ENCODE measurements around the gene LRRC61.

The LRRC61 gene

GRCh38 chr7:150370612-150371071 lies 47.5 kb downstream of the LRRC61 start:
- no peak for DNase-seq (ENCODE audit: low read depth in 2 of 2)

GRCh38 chr7:150371131-150371995 lies 48.2 kb downstream of the LRRC61 start:
- DNase-seq (ENCODE audit: low read depth in 2 of 2): no peak

- DNase-seq (ENCODE audit: low read depth in 2 of 2): no peak
These were observed 48.8 kb downstream of the LRRC61 start for GRCh38 chr7:150371996-150372270.

- DNase-seq (ENCODE audit: low read depth in 2 of 2): no peak
These were observed 49.3 kb downstream of the LRRC61 start for GRCh38 chr7:150372271-150373048.

- DNase-seq (ENCODE audit: low read depth in 2 of 2): no peak
These were observed 50.1 kb downstream of the LRRC61 start for GRCh38 chr7:150373049-150373801.

GRCh38 chr7:150374026-150374425 lies 50.9 kb downstream of the LRRC61 start:
- DNase-seq (ENCODE audit: low read depth in 2 of 2): no peak

- no peak for DNase-seq (ENCODE audit: low read depth in 2 of 2)
These were observed 51.3 kb downstream of the LRRC61 start for GRCh38 chr7:150374472-150374871.

GRCh38 chr7:150375662-150376521 lies 52.7 kb downstream of the LRRC61 start:
- DNase-seq (ENCODE audit: low read depth in 2 of 2): no peak

- no peak for DNase-seq (ENCODE audit: low read depth in 2 of 2)
These were observed 53.4 kb downstream of the LRRC61 start for GRCh38 chr7:150376560-150376959.

GRCh38 chr7:150377196-150377595 lies 54.0 kb downstream of the LRRC61 start:
- DNase-seq (ENCODE audit: low read depth in 2 of 2): no peak

- no peak for DNase-seq (ENCODE audit: low read depth in 2 of 2)
These were observed 54.5 kb downstream of the LRRC61 start for GRCh38 chr7:150377635-150378034.

- DNase-seq (ENCODE audit: low read depth in 2 of 2): peak; percentile 15 to 20
These were observed 55.1 kb downstream of the LRRC61 start for GRCh38 chr7:150378115-150378852.

- peak; percentile 87 to 91 for DNase-seq (ENCODE audit: low read depth in 2 of 2)
These were observed 55.8 kb downstream of the LRRC61 start, which contains the start of gene ZNF775 for GRCh38 chr7:150378853-150379440. TSS of gene ZNF775 (plus strand) at chr7:150379330. CDS start at chr7:150388471, 9,141 bp downstream.

- no peak for DNase-seq (ENCODE audit: low read depth in 2 of 2)
These were observed 56.6 kb downstream of the LRRC61 start for GRCh38 chr7:150379441-150380379.

- DNase-seq (ENCODE audit: low read depth in 2 of 2): no peak
These were observed 57.3 kb downstream of the LRRC61 start for GRCh38 chr7:150380463-150380862.

GRCh38 chr7:150381096-150381495 lies 57.9 kb downstream of the LRRC61 start:
- DNase-seq (ENCODE audit: low read depth in 2 of 2): no peak

GRCh38 chr7:150381785-150382122 lies 58.6 kb downstream of the LRRC61 start:
- no peak for DNase-seq (ENCODE audit: low read depth in 2 of 2)

- no peak for DNase-seq (ENCODE audit: low read depth in 2 of 2)
These were observed 59.1 kb downstream of the LRRC61 start for GRCh38 chr7:150382123-150382843.

Measured in stimulated activated CD8-positive, alpha-beta memory T cell treated with anti-CD3 and anti-CD28 coated beads, Interleukin-2, amount 100 ng/mL, for 48 hours (primary cell).